Measurements from ENCODE around the gene PLXNB2. TPM values are rescaled to one million over a fixed set of nuclear protein-coding genes. Genes with fewer than 3 reads are reported as not detected.
A peak's percentile ranks its signal among the peaks of the same experiment; 100 is the strongest.

Gene PLXNB2
- total RNA-seq, 2 experiments from 2014 or later = 5.5 to 6.3 TPM

GRCh38 chr22:50281384-50281760 lies 26.1 kb downstream of the PLXNB2 start:
- Mint-ChIP-seq H3K27me3 (no peaks in the 10 kb centered on the region), H3K4me1 (no peaks in the 10 kb centered on the region), H3K36me3 (ENCODE audit: low read depth) (no peaks in the 10 kb centered on the region), H3K4me3 (no peak overlapping the region), H3K9me3 (ENCODE audit: low read depth) (no peaks in the 10 kb centered on the region), H3K27ac (no peak overlapping the region)
- POLR2A ChIA-PET = no interaction called here
- intact Hi-C loops (cut with DNase I, micrococcal nuclease) = no loop called here
- CTCF ChIA-PET = no interaction called here
- ATAC-seq = no peak
- no peak for DNase-seq

GRCh38 chr22:50280708-50281383 lies 26.6 kb downstream of the PLXNB2 start:
- no peaks in the 10 kb centered on the region for H3K27me3 Mint-ChIP-seq
- intact Hi-C loops (cut with DNase I, micrococcal nuclease) = no loop called here
- H3K9me3 Mint-ChIP-seq (ENCODE audit: low read depth) = no peaks in the 10 kb centered on the region
- no peaks in the 10 kb centered on the region for H3K36me3 Mint-ChIP-seq (ENCODE audit: low read depth)
- ChIA-PET CTCF (no interaction called here), POLR2A (no interaction called here)
- ATAC-seq = no peak
- DNase-seq = no peak
- H3K4me3 Mint-ChIP-seq = no peak overlapping the region
- H3K4me1 Mint-ChIP-seq = no peaks in the 10 kb centered on the region
- H3K27ac Mint-ChIP-seq = no peak overlapping the region

GRCh38 chr22:50280022-50280707 lies 27.3 kb downstream of the PLXNB2 start:
- Mint-ChIP-seq H3K9me3 (ENCODE audit: low read depth) (no peaks in the 10 kb centered on the region), H3K4me1 (no peaks in the 10 kb centered on the region), H3K36me3 (ENCODE audit: low read depth) (no peaks in the 10 kb centered on the region), H3K27ac (no peak overlapping the region), H3K27me3 (no peaks in the 10 kb centered on the region), H3K4me3 (no peak overlapping the region)
- no peak for DNase-seq
- ChIA-PET POLR2A (no interaction called here), CTCF (no interaction called here)
- intact Hi-C loops (cut with DNase I, micrococcal nuclease) = no loop called here
- no peak for ATAC-seq

- H3K4me1 Mint-ChIP-seq = no peaks in the 10 kb centered on the region
- DNase-seq = no peak
- intact Hi-C loops (cut with DNase I, micrococcal nuclease) = loop anchor here in 1 of 2 experiments (5.0 kb wide), 1 partner anchor 48 kb away; the partner anchor contains the start of gene DENND6B
- H3K27me3 Mint-ChIP-seq = no peaks in the 10 kb centered on the region
- no peak for ATAC-seq
- H3K27ac Mint-ChIP-seq = no peak overlapping the region
- no peaks in the 10 kb centered on the region for H3K9me3 Mint-ChIP-seq (ENCODE audit: low read depth)
- CTCF ChIA-PET = interaction anchor here (0.6 to 0.9 kb wide), 3 partner anchors 20 to 44 kb away, joined by 3 read pairs; no protein-coding TSS in a partner anchor
- POLR2A ChIA-PET = no interaction called here
- no peaks in the 10 kb centered on the region for H3K36me3 Mint-ChIP-seq (ENCODE audit: low read depth)
- no peak overlapping the region for H3K4me3 Mint-ChIP-seq
These were observed 28.4 kb downstream of the PLXNB2 start for GRCh38 chr22:50278956-50279619.

- Mint-ChIP-seq H3K27ac (no peak overlapping the region), H3K27me3 (peaks cover 2% of the 10 kb centered on the region), H3K9me3 (ENCODE audit: low read depth) (no peaks in the 10 kb centered on the region), H3K36me3 (ENCODE audit: low read depth) (no peaks in the 10 kb centered on the region), H3K4me1 (no peaks in the 10 kb centered on the region), H3K4me3 (no peak overlapping the region)
- CTCF ChIA-PET = interaction anchor here (0.6 to 0.9 kb wide), 2 partner anchors 21 to 38 kb away, joined by 3 read pairs; no protein-coding TSS in a partner anchor
- intact Hi-C loops (cut with DNase I, micrococcal nuclease) = loop anchor here in 1 of 2 experiments (5.0 kb wide), 1 partner anchor 49 kb away; the partner anchor contains the start of gene DENND6B
- ATAC-seq (no peak), DNase-seq (no peak)
- POLR2A ChIA-PET = no interaction called here
These were observed 29.0 kb downstream of the PLXNB2 start for GRCh38 chr22:50278461-50278860.

- ATAC-seq = no peak
- no peak overlapping the region for H3K27ac Mint-ChIP-seq
- H3K27me3 Mint-ChIP-seq = peaks cover 2% of the 10 kb centered on the region
- POLR2A ChIA-PET = no interaction called here
- no peaks in the 10 kb centered on the region for H3K4me1 Mint-ChIP-seq
- H3K9me3 Mint-ChIP-seq (ENCODE audit: low read depth) = no peaks in the 10 kb centered on the region
- no peak overlapping the region for H3K4me3 Mint-ChIP-seq
- CTCF ChIA-PET = no interaction called here
- intact Hi-C loops (cut with DNase I, micrococcal nuclease) = loop anchor here in 1 of 2 experiments (5.0 kb wide), 1 partner anchor 50 kb away; the partner anchor contains the start of gene DENND6B
- no peak for DNase-seq
- H3K36me3 Mint-ChIP-seq (ENCODE audit: low read depth) = no peaks in the 10 kb centered on the region
These were observed 29.7 kb downstream of the PLXNB2 start for GRCh38 chr22:50277761-50278160.

GRCh38 chr22:50276143-50276542 lies 31.3 kb downstream of the PLXNB2 start:
- POLR2A ChIA-PET = no interaction called here
- Mint-ChIP-seq H3K9me3 (ENCODE audit: low read depth) (no peaks in the 10 kb centered on the region), H3K4me3 (no peak overlapping the region), H3K36me3 (ENCODE audit: low read depth) (no peaks in the 10 kb centered on the region), H3K4me1 (peaks cover 1% of the 10 kb centered on the region), H3K27me3 (peaks cover 2% of the 10 kb centered on the region), H3K27ac (no peak overlapping the region)
- peak; percentile 70 for ATAC-seq
- intact Hi-C loops (cut with DNase I, micrococcal nuclease) = loop anchor here (1.0 to 5.0 kb wide), 3 partner anchors 51 to 66 kb away; partner anchors contain the start of gene DENND6B (in 2 of the 2)
- DNase-seq = peak; percentile 81
- CTCF ChIA-PET = interaction anchor here (0.6 to 2.4 kb wide), 6 partner anchors 30 to 345 kb away, joined by 3 to 16 read pairs (median 4); partner anchors contain the start of gene PLXNB2

GRCh38 chr22:50275181-50276055 lies 32.0 kb downstream of the PLXNB2 start:
- no peaks in the 10 kb centered on the region for H3K9me3 Mint-ChIP-seq (ENCODE audit: low read depth)
- no peak for ATAC-seq
- POLR2A ChIA-PET = no interaction called here

GRCh38 chr22:50274771-50275170 lies 32.7 kb downstream of the PLXNB2 start:
- no peak for DNase-seq
- Mint-ChIP-seq H3K4me3 (no peak overlapping the region), H3K36me3 (ENCODE audit: low read depth) (no peaks in the 10 kb centered on the region), H3K4me1 (peaks cover 4% of the 10 kb centered on the region), H3K27ac (no peak overlapping the region), H3K27me3 (peaks cover 2% of the 10 kb centered on the region), H3K9me3 (ENCODE audit: low read depth) (no peaks in the 10 kb centered on the region)
- POLR2A ChIA-PET = no interaction called here
- CTCF ChIA-PET = interaction anchor here (0.7 to 1.0 kb wide), 2 partner anchors 32 to 45 kb away, joined by 3 to 4 read pairs; no protein-coding TSS in a partner anchor
- intact Hi-C loops (cut with DNase I, micrococcal nuclease) = loop anchor here (2.0 to 5.0 kb wide), 2 partner anchors 53 to 226 kb away; partner anchors contain the start of gene DENND6B (in 1 of the 2)
- no peak for ATAC-seq

More at GRCh38 chr22:50275181-50276055, 32.0 kb downstream of the PLXNB2 start:
- Mint-ChIP-seq H3K4me3 (no peak overlapping the region), H3K27me3 (peaks cover 2% of the 10 kb centered on the region), H3K27ac (no peak overlapping the region), H3K36me3 (ENCODE audit: low read depth) (no peaks in the 10 kb centered on the region), H3K4me1 (peaks cover 4% of the 10 kb centered on the region)
- DNase-seq = no peak
- intact Hi-C loops (cut with DNase I, micrococcal nuclease) = loop anchor here (1.0 to 5.0 kb wide), 4 partner anchors 52 to 225 kb away; partner anchors contain the start of gene DENND6B (in 2 of the 2)
- CTCF ChIA-PET = interaction anchor here (0.7 to 2.4 kb wide), 5 partner anchors 32 to 66 kb away, joined by 3 to 16 read pairs (median 4); no protein-coding TSS in a partner anchor

GRCh38 chr22:50274311-50274710 lies 33.1 kb downstream of the PLXNB2 start:
- Mint-ChIP-seq H3K27me3 (peaks cover 2% of the 10 kb centered on the region), H3K36me3 (ENCODE audit: low read depth) (no peaks in the 10 kb centered on the region), H3K4me3 (no peak overlapping the region), H3K9me3 (ENCODE audit: low read depth) (no peaks in the 10 kb centered on the region), H3K4me1 (peaks cover 6% of the 10 kb centered on the region), H3K27ac (no peak overlapping the region)
- DNase-seq (peak; percentile 71), ATAC-seq (peak; percentile 23)
- ChIA-PET POLR2A (no interaction called here), CTCF (no interaction called here)
- intact Hi-C loops (cut with DNase I, micrococcal nuclease) = loop anchor here in 1 of 2 experiments (2.0 kb wide), 1 partner anchor 226 kb away; no protein-coding TSS in a partner anchor

Data from activated CD4-positive, alpha-beta T cell treated with anti-CD3 and anti-CD28 coated beads for 36 hours (primary cell).